Natural killer cell (primary cell): ENCODE data around the gene TBCD. TPM values are rescaled to one million over a fixed set of nuclear protein-coding genes. Genes with fewer than 3 reads are reported as not detected.

Experiments used
- ATAC-seq, 3 donors: fragments of 150-1000 bp in 2 of 3; fragments of 200-7000 bp in 1 of 3; cut with Tn5 transposase; 1 replicate in 1 of 3; 2 replicates in 2 of 3; pipeline ENCODE4 v1.10.0; 2021; ENCODE audit warnings: mild to moderate bottlenecking in 2 of 3, moderate library complexity in 2 of 3
- DNase-seq, 2 donors: peaks; one replicate each; pipeline versions ENCODE4 v3.0.0 to v3.0.0-alpha.2; 2013 to 2021; ENCODE audit warnings: mixed read lengths in 1 of 2
- H3K27ac ChIP-seq: one replicate; pipeline ENCODE4 v1.5.1; 2013; ENCODE audit warnings: mild to moderate bottlenecking, low read length
- H3K27me3 ChIP-seq: one replicate; pipeline ENCODE4 v1.6.1; 2013; ENCODE audit warnings: low read length; ENCODE audit not compliant: control insufficient read depth, insufficient read depth
- H3K36me3 ChIP-seq: one replicate; pipeline ENCODE4 v1.6.1; 2013; ENCODE audit warnings: low read length; ENCODE audit not compliant: control insufficient read depth, insufficient read depth
- H3K4me1 ChIP-seq: one replicate; pipeline ENCODE4 v1.6.1; 2013; ENCODE audit warnings: low read length; ENCODE audit not compliant: control insufficient read depth, insufficient read depth
- H3K4me3 ChIP-seq: one replicate; pipeline ENCODE4 v1.5.1; 2013; ENCODE audit warnings: low read length
- H3K9me3 ChIP-seq: one replicate; pipeline ENCODE4 v1.6.1; 2013; ENCODE audit warnings: low read length; ENCODE audit not compliant: control insufficient read depth, insufficient read depth
- H3K27ac Mint-ChIP-seq, 2 donors: one replicate each; pipeline ENCODE4 v1.8.0; 2022; ENCODE audit warnings: mild to moderate bottlenecking in 2 of 2, mixed read lengths in 2 of 2, moderate library complexity in 1 of 2
- H3K27me3 Mint-ChIP-seq, 2 donors: one replicate each; pipeline ENCODE4 v1.8.0; 2022; ENCODE audit warnings: low read depth in 2 of 2, mixed read lengths in 2 of 2
- H3K36me3 Mint-ChIP-seq: one replicate; pipeline ENCODE4 v1.8.0; 2022; ENCODE audit warnings: mixed read lengths
- H3K4me1 Mint-ChIP-seq, 2 donors: one replicate each; pipeline ENCODE4 v1.8.0; 2022; ENCODE audit warnings: mixed read lengths in 2 of 2
- H3K4me3 Mint-ChIP-seq: one replicate; pipeline ENCODE4 v1.8.0; 2022; ENCODE audit warnings: mild to moderate bottlenecking, moderate library complexity, mixed read lengths
- H3K9me3 Mint-ChIP-seq, 2 donors: one replicate each; pipeline ENCODE4 v1.8.0; 2022; ENCODE audit warnings: mixed read lengths in 2 of 2
- WGBS: methylation state at CpG from one replicate; pipeline ENCODE4 v1.1.7; 2013; ENCODE audit warnings: missing lambda C conversion rate; ENCODE audit not compliant: insufficient coverage; 5-methylcytosine and 5-hydroxymethylcytosine counted together
- intact Hi-C: fragments of 100-400 bp; cut with micrococcal nuclease; formaldehyde crosslinking; loops from one replicate; pipeline ENCODE4 v1.14.2; 2022
- total RNA-seq, 4 donors: library from RNA; stranded (reverse); fragments of 120-200 nt in 1 of 4; gene quantifications; one replicate each; pipeline versions ENCODE4 v1.2.3 to v1.2.4, GENCODE V29; 2013 to 2022
- TF ChIP-seq, protein P1 (sequence below): fragments of 200-600 bp; IDR thresholded peaks from one replicate; pipeline ENCODE4 v1.8.0; 2022; ENCODE audit warnings: antibody characterized with exemption

Gene TBCD
- total RNA-seq, 3 donors from 2014 or later (not counting 1 experiment from before 2014, with no cell fraction given): 92.0 to 149 (median 132) TPM

DNA sequence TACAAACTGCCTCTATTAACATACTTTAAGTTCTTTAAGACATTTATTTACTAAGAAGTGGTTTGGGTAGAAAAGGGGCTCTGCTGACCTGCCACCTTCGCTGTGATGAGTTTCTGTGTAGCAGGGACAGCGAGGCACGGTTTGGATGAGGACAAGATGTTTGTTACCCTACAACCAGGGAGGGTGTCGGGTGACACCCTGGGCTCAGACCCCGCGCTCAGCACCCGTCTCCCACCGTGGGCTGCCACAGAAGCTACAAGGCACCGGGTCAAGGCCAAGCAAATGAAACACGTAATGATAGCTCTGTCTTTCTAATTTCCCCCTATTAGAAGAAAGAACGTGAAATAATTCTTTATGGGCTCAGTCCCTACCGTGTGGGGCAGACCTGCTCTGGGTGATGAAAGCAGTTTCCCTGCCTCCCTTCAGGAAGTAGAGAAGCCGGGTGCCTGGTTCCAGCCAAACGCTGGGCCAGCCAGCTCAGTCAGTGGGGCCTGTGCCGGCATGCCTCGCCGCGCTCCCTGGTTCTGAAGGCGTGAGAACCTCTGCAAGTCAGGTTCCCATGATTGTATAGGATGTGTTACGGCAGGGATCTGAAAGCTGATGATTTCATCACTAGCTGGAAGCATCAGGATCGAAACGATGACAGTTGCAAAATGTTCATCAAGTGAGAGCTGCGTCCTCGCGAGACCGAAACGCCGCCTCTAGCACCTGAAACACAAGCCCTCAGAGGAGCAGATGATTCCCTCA lies 84.1 kb downstream of the TBCD start:
- no peaks in the 10 kb centered on the region for H3K9me3 Mint-ChIP-seq
- DNase-seq: no peak
- no peak overlapping the region for H3K27ac Mint-ChIP-seq
- Histone ChIP-seq H3K27ac (no peak overlapping the region), H3K4me3 (no peak overlapping the region), H3K36me3 (no peaks in the 10 kb centered on the region), H3K9me3 (no peaks in the 10 kb centered on the region), H3K4me1 (peaks cover 13% of the 10 kb centered on the region), H3K27me3 (no peaks in the 10 kb centered on the region)
- peaks cover 20 to 21% of the 10 kb centered on the region in 2 donors for H3K4me1 Mint-ChIP-seq
- H3K4me3 Mint-ChIP-seq: no peak overlapping the region
- H3K36me3 Mint-ChIP-seq: no peaks in the 10 kb centered on the region
- no peak for ATAC-seq
- intact Hi-C loops: no loop called here
- TF ChIP-seq, protein P1, sequence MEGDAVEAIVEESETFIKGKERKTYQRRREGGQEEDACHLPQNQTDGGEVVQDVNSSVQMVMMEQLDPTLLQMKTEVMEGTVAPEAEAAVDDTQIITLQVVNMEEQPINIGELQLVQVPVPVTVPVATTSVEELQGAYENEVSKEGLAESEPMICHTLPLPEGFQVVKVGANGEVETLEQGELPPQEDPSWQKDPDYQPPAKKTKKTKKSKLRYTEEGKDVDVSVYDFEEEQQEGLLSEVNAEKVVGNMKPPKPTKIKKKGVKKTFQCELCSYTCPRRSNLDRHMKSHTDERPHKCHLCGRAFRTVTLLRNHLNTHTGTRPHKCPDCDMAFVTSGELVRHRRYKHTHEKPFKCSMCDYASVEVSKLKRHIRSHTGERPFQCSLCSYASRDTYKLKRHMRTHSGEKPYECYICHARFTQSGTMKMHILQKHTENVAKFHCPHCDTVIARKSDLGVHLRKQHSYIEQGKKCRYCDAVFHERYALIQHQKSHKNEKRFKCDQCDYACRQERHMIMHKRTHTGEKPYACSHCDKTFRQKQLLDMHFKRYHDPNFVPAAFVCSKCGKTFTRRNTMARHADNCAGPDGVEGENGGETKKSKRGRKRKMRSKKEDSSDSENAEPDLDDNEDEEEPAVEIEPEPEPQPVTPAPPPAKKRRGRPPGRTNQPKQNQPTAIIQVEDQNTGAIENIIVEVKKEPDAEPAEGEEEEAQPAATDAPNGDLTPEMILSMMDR: no peak
- H3K27me3 Mint-ChIP-seq: no peaks in the 10 kb centered on the region
- WGBS: 95% methylated on average over 28 of the region's 28 CpGs

DNA sequence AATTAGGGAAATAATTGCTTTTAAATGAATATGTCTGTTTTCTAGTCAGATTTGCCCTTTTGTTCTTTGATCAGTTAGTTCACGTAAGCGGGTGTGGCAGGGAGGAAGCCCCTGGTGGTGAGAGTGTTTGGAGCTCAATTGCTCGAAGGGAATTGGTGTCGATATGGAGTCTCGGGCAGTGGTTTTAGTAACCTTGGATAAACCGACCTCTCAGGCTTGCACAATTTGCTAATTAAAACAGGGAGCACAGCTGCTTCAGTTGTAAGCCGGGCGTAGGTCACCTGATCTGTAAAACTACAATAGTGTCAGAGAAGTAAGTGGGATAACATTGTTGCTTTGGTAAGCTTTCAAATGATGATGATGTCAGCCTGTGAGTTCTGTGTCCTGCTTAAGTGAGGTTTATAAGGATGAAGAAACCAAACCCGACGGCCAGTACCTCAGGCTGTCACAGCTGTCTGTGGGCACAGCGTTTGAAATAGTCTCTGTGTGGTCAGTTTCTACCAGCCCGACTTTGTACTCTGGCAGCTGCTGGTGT lies 85.0 kb downstream of the TBCD start:
- peak overlapping the region; percentile 25 for H3K4me3 Mint-ChIP-seq

DNA sequence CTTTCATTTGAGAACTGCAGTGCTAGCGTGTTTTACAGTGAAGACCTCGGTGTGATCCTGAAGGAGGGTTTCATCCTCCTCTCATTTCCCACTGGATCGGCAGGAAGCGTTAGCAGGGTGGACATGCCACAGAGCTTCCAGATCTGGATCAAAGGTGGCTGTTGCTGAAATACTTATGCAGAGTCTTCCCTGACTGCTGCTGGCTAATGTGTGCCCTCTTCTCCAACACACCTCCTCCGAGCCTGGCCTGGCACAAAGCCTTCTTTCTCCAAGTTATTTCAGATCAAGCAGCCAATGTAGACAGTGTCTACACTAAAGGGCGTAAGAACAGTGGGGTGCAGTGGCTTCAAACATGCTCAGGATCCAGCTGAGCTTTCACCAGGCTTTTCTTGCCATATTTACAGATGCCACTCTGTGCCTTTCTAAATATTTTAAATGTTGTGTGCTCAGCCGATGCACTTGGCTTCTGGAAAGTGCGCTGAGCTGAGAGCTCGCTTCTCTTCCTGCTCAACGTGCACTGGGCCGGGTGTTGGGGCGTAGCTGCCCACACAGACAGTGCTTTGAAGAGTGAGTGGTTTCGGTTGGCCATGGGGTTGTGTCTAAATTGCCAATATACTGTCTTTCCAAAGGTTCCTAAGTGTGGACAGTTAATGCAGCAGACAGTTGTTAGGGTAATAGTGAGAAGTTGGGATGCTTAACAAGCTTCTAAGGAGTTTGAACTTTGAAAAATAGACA lies 85.9 kb downstream of the TBCD start:
- intact Hi-C loops: no loop called here

More for the DNA sequence above, 85.0 kb downstream of the TBCD start:
- DNase-seq (peak in 1 of 2 donors; percentile 14), ATAC-seq (no peak)
- TF ChIP-seq, protein P1: no peak
- H3K36me3 ChIP-seq: no peaks in the 10 kb centered on the region
- peaks cover 13% of the 10 kb centered on the region for H3K4me1 ChIP-seq
- peaks cover 20 to 21% of the 10 kb centered on the region in 2 donors for H3K4me1 Mint-ChIP-seq
- H3K36me3 Mint-ChIP-seq: no peaks in the 10 kb centered on the region
- intact Hi-C loops: no loop called here
- H3K9me3 Mint-ChIP-seq: no peaks in the 10 kb centered on the region
- 75% methylated on average over 12 of the region's 12 CpGs for WGBS
- H3K9me3 ChIP-seq: no peaks in the 10 kb centered on the region
- no peak overlapping the region for H3K4me3 ChIP-seq
- peak overlapping the region; percentile 44 to 73 for H3K27ac Mint-ChIP-seq
- H3K27me3 Mint-ChIP-seq: no peaks in the 10 kb centered on the region
- no peak overlapping the region for H3K27ac ChIP-seq
- H3K27me3 ChIP-seq: no peaks in the 10 kb centered on the region

More for the DNA sequence above, 85.9 kb downstream of the TBCD start:
- peaks cover 13% of the 10 kb centered on the region for H3K4me1 ChIP-seq
- H3K4me1 Mint-ChIP-seq: peaks cover 20 to 21% of the 10 kb centered on the region in 2 donors
- 77% methylated on average over 13 of the region's 13 CpGs for WGBS
- ATAC-seq: peak; percentile 39 to 74 (median 50)
- no peaks in the 10 kb centered on the region for H3K9me3 Mint-ChIP-seq
- no peaks in the 10 kb centered on the region for H3K27me3 ChIP-seq
- H3K36me3 ChIP-seq: no peaks in the 10 kb centered on the region
- H3K27ac ChIP-seq: no peak overlapping the region
- no peak for DNase-seq
- no peaks in the 10 kb centered on the region for H3K36me3 Mint-ChIP-seq
- peak overlapping the region; percentile 58 for H3K4me3 Mint-ChIP-seq
- no peaks in the 10 kb centered on the region for H3K27me3 Mint-ChIP-seq
- TF ChIP-seq, protein P1: no peak
- no peak overlapping the region for H3K4me3 ChIP-seq
- no peaks in the 10 kb centered on the region for H3K9me3 ChIP-seq
- H3K27ac Mint-ChIP-seq: peak overlapping the region; percentile 62 to 73
